Brain microvascular endothelial cell (primary cell): ENCODE results near the gene PRRG4.

Experiments
- DNase-seq: peaks from one replicate; pipeline ENCODE4 v3.0.0-alpha.2; 2020
- H3K27ac ChIP-seq: fragments of 250-450 bp; sonication (Bioruptor Pico); 2 replicates; pipeline ENCODE4 v1.5.1; 2020; ENCODE audit warnings: mild to moderate bottlenecking, moderate library complexity
- H3K27me3 ChIP-seq: fragments of 250-450 bp; sonication (Bioruptor Pico); replicated peaks from 2 replicates; pipeline ENCODE4 v1.5.1; 2020; ENCODE audit warnings: mild to moderate bottlenecking
- H3K36me3 ChIP-seq: fragments of 250-450 bp; sonication (Bioruptor Pico); replicated peaks from 2 replicates; pipeline ENCODE4 v1.5.1; 2020; ENCODE audit warnings: mild to moderate bottlenecking
- H3K4me3 ChIP-seq: 2 replicates; pipeline ENCODE4 v1.5.1; 2011; ENCODE audit warnings: low read depth, mild to moderate bottlenecking, control low read depth, low read length, moderate library complexity
- in situ Hi-C: cut with HindIII; loops from 2 replicates; pipeline ENCODE4 v1.10.0; 2017; ENCODE audit warnings: low sequenced_read_pairs, low pct_ligation_motif_present
- TF ChIP-seq, protein P1 (sequence below): IDR thresholded peaks from 2 replicates; pipeline ENCODE4 v1.5.1; 2011; ENCODE audit warnings: low read depth, mild to moderate bottlenecking, moderate library complexity, low read length, control low read depth, inconsistent platforms; ENCODE audit errors: missing control alignments

Gene PRRG4

DNA sequence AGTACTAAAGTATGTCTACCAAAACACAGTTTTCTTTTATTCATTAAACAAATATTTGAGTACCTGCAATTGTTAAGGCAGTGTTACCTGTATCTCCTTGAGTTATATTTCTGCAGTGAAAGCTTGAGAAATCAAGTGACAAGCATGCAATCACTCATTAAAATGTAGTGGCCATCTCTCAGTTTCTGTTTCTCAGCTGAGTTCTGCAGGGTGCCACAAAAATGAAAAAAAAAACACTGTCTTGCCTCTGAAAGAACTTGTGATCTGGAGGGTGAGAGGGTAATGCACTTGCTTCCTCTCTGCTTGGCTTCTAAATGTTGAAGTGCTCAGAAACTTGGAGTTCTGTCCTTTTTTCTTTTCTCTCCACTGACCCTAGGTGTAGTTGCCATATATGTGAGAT lies 69.7 kb downstream of the PRRG4 start:
- no peak for DNase-seq
- in situ Hi-C loops: no loop called here
- Histone ChIP-seq H3K4me3 (no peak overlapping the region), H3K27ac (no peak overlapping the region), H3K27me3 (no peaks in the 10 kb centered on the region), H3K36me3 (no peaks in the 10 kb centered on the region)
- TF ChIP-seq, protein P1, sequence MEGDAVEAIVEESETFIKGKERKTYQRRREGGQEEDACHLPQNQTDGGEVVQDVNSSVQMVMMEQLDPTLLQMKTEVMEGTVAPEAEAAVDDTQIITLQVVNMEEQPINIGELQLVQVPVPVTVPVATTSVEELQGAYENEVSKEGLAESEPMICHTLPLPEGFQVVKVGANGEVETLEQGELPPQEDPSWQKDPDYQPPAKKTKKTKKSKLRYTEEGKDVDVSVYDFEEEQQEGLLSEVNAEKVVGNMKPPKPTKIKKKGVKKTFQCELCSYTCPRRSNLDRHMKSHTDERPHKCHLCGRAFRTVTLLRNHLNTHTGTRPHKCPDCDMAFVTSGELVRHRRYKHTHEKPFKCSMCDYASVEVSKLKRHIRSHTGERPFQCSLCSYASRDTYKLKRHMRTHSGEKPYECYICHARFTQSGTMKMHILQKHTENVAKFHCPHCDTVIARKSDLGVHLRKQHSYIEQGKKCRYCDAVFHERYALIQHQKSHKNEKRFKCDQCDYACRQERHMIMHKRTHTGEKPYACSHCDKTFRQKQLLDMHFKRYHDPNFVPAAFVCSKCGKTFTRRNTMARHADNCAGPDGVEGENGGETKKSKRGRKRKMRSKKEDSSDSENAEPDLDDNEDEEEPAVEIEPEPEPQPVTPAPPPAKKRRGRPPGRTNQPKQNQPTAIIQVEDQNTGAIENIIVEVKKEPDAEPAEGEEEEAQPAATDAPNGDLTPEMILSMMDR: no peak

DNA sequence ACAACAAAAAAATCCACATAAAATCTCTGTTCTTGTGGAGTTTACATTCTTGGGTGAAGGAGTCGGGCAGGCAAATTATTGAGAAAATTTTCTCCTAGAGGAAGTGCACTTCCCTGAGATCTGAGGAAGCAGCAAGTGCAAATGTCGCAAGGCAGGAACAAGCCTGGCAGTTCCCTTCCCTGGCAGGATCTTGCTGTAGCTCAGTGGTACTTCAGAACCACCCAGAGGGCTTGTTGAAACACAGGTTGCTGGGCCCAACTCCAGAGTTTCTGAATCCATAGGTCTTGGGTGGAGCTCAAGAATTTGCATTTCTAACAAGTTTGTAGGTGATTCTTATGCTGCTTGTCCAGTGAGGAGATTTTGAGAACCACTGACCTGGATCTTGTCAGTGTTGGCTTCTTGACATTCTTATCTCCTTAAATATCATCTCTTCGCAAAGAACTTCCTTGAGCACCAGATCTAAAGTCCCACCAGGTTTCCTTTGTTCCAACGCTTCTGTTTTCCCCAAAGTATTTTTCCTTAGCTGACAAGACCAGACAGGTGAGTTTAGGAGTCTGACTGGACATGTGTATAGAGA lies 72.5 kb downstream of the PRRG4 start:
- Histone ChIP-seq H3K36me3 (no peaks in the 10 kb centered on the region), H3K27ac (no peak overlapping the region), H3K4me3 (no peak overlapping the region), H3K27me3 (no peaks in the 10 kb centered on the region)
- TF ChIP-seq, protein P1: no peak
- DNase-seq: no peak
- in situ Hi-C loops: no loop called here

DNA sequence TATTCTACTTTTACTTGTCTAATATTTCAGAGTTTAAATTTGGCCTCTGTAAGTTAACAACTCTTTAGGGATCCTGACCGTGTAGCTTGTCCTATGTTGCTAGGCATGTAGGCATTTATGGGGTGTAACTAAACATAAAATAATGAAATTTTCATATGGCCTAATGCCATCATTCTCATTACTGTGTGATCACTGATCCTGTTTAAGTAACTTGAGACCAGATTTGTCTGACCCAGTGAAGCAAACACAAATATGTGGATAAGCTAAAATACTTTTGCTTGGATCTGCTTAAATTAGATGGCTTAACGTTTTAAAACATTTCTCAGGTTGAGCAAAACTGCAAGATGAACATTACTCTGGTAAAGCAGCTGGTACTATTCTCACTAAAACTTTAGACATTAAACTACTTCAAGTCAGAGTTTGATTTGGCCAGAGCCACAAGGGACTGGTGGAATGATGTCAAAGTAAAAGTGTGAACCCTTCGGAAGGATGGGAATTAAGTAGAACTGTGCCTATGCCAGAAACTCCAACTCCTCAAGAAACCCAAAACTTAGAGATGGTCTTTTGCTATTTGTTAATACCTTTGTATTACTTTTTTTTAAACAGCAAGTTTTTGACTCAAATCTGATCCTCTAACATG lies 75.4 kb downstream of the PRRG4 start:
- Histone ChIP-seq H3K4me3 (no peak overlapping the region), H3K36me3 (no peaks in the 10 kb centered on the region), H3K27ac (no peak overlapping the region), H3K27me3 (no peaks in the 10 kb centered on the region)
- TF ChIP-seq, protein P1: no peak
- in situ Hi-C loops: no loop called here
- no peak for DNase-seq
